Hepatocyte (in vitro differentiated cells): ENCODE measurements around the gene ADAMTSL5. TPM values are rescaled to one million over a fixed set of nuclear protein-coding genes. Genes with fewer than 3 reads are reported as not detected.
"Not testable (repeated sequence)": the region's sequence is repeated elsewhere in the genome, so short reads cannot be mapped to it uniquely, and the experiment has no call there.

Experiments used
- DNase-seq: peaks from one replicate; pipeline ENCODE4 v3.0.0-alpha.2; 2016; ENCODE audit warnings: low spot score
- H2AFZ ChIP-seq: fragments of 200-600 bp; sonication (generic); 2 replicates; pipeline ENCODE4 v1.6.0; 2016; ENCODE audit warnings: antibody characterized with exemption, mild to moderate bottlenecking
- H3K27ac ChIP-seq: fragments of 200-600 bp; sonication (generic); 2 replicates; pipeline ENCODE4 v1.5.1; 2016; ENCODE audit warnings: mild to moderate bottlenecking
- H3K27me3 ChIP-seq: fragments of 200-600 bp; sonication (generic); 2 replicates; pipeline ENCODE4 v1.6.1; 2016
- H3K36me3 ChIP-seq: fragments of 200-600 bp; sonication (generic); replicated peaks from 2 replicates; pipeline ENCODE4 v1.5.1; 2016; ENCODE audit warnings: low read depth; ENCODE audit not compliant: insufficient read depth
- H3K4me1 ChIP-seq: fragments of 200-600 bp; sonication (generic); 2 replicates; pipeline ENCODE4 v1.5.1; 2016; ENCODE audit warnings: mild to moderate bottlenecking, moderate library complexity; ENCODE audit not compliant: insufficient read depth
- H3K4me2 ChIP-seq: fragments of 200-600 bp; sonication (generic); 2 replicates; pipeline ENCODE4 v1.6.0; 2016
- H3K4me3 ChIP-seq: fragments of 200-600 bp; sonication (generic); 2 replicates; pipeline ENCODE4 v1.5.1; 2016; ENCODE audit warnings: mild to moderate bottlenecking
- H3K79me2 ChIP-seq: fragments of 200-600 bp; sonication (generic); 2 replicates; pipeline ENCODE4 v1.6.0; 2017; ENCODE audit warnings: mild to moderate bottlenecking
- H3K9me2 ChIP-seq: fragments of 200-600 bp; sonication (generic); replicated peaks from 2 replicates; pipeline ENCODE4 v1.6.0; 2017; ENCODE audit warnings: mild to moderate bottlenecking; ENCODE audit not compliant: insufficient read depth
- H3K9me3 ChIP-seq: fragments of 200-600 bp; sonication (generic); 2 replicates; pipeline ENCODE4 v1.5.1; 2016; ENCODE audit warnings: low read depth, mild to moderate bottlenecking
- H4K20me1 ChIP-seq: fragments of 200-600 bp; sonication (generic); 2 replicates; pipeline ENCODE4 v1.6.0; 2016; ENCODE audit warnings: mild to moderate bottlenecking; ENCODE audit not compliant: insufficient read depth, poor library complexity, severe bottlenecking
- CTCF ChIP-seq: fragments of 200-600 bp; sonication (generic); IDR thresholded peaks from 2 replicates; pipeline ENCODE4 v1.5.1; 2016; ENCODE audit warnings: antibody characterized with exemption, mild to moderate bottlenecking; ENCODE audit not compliant: poor library complexity
- EZH2 ChIP-seq: fragments of 200-600 bp; sonication (generic); IDR thresholded peaks from 2 replicates; pipeline ENCODE4 v1.6.1; 2016; ENCODE audit warnings: antibody characterized with exemption, mild to moderate bottlenecking, borderline replicate concordance
- EZH2phosphoT487 ChIP-seq: fragments of 200-600 bp; sonication (generic); IDR thresholded peaks from one replicate; pipeline ENCODE4 v1.6.1; 2018; ENCODE audit warnings: antibody characterized with exemption, mild to moderate bottlenecking, low read depth, moderate library complexity; ENCODE audit not compliant: unreplicated experiment, severe bottlenecking
- WGBS: methylation state at CpG from one replicate; pipeline ENCODE4 v1.1.6; 2016; ENCODE audit warnings: low lambda C conversion rate; ENCODE audit errors: missing lambda C conversion rate; 5-methylcytosine and 5-hydroxymethylcytosine counted together
- polyA plus RNA-seq: library from polyadenylated mRNA; unstranded; fragments of >200 nt; fragmentation: Nextera tagmentation; extraction: Ambion mirVana; gene quantifications from 2 replicates; pipeline ENCODE4 v1.2.1, GENCODE V29; 2016
- total RNA-seq: library from RNA; depleted of rRNA; stranded (reverse); fragments of >200 nt; gene quantifications from 2 replicates; pipeline ENCODE4 v1.2.3, GENCODE V29; 2014

ADAMTSL5 gene
- total and polyA plus RNA-seq, 2 experiments from 2014 or later = 8.3 to 45.5 TPM

- TF ChIP-seq CTCF = no peak
- TF ChIP-seq EZH2phosphoT487 = no peak
- no peak for TF ChIP-seq EZH2
- no peak overlapping the region for H2AFZ ChIP-seq
- no peaks in the 10 kb centered on the region for H3K9me2 ChIP-seq
- no peak for DNase-seq
- no peaks in the 10 kb centered on the region for H3K36me3 ChIP-seq
- no peaks in the 10 kb centered on the region for H3K9me3 ChIP-seq
- 76% methylated on average over 10 of the region's 10 CpGs for WGBS
- H4K20me1 ChIP-seq = no peaks in the 10 kb centered on the region
- no peaks in the 10 kb centered on the region for H3K4me1 ChIP-seq
- H3K27ac ChIP-seq = no peak overlapping the region
- H3K27me3 ChIP-seq = peaks cover 28% of the 10 kb centered on the region
- no peaks in the 10 kb centered on the region for H3K79me2 ChIP-seq
- no peak overlapping the region for H3K4me3 ChIP-seq
- no peak overlapping the region for H3K4me2 ChIP-seq
Measured at GRCh38 chr19:1522061-1522460, 9.2 kb upstream of the ADAMTSL5 start.

GRCh38 chr19:1521636-1522035 is 8.8 kb upstream of the ADAMTSL5 start:
- Histone ChIP-seq H3K4me1 (no peaks in the 10 kb centered on the region), H2AFZ (no peak overlapping the region), H3K9me3 (no peaks in the 10 kb centered on the region), H3K27ac (no peak overlapping the region), H3K27me3 (peaks cover 28% of the 10 kb centered on the region), H3K79me2 (no peaks in the 10 kb centered on the region), H3K9me2 (no peaks in the 10 kb centered on the region), H4K20me1 (no peaks in the 10 kb centered on the region), H3K36me3 (no peaks in the 10 kb centered on the region), H3K4me3 (no peak overlapping the region), H3K4me2 (no peak overlapping the region)
- no peak for TF ChIP-seq CTCF
- no peak for TF ChIP-seq EZH2
- no peak for TF ChIP-seq EZH2phosphoT487
- DNase-seq = no peak
- WGBS = 87% methylated on average over 10 of the region's 14 CpGs

GRCh38 chr19:1520203-1520780 is 7.5 kb upstream of the ADAMTSL5 start:
- WGBS = 87% methylated on average over 16 of the region's 17 CpGs
- no peak overlapping the region for H3K4me2 ChIP-seq
- H3K27ac ChIP-seq = no peak overlapping the region
- H3K79me2 ChIP-seq = no peaks in the 10 kb centered on the region
- peaks cover 22% of the 10 kb centered on the region for H3K27me3 ChIP-seq
- no peak for DNase-seq
- H3K9me2 ChIP-seq = no peaks in the 10 kb centered on the region
- TF ChIP-seq EZH2 (no peak), CTCF (no peak), EZH2phosphoT487 (no peak)
- no peaks in the 10 kb centered on the region for H3K4me1 ChIP-seq
- no peaks in the 10 kb centered on the region for H3K9me3 ChIP-seq
- H2AFZ ChIP-seq = no peak overlapping the region
- H4K20me1 ChIP-seq = no peaks in the 10 kb centered on the region
- H3K36me3 ChIP-seq = no peaks in the 10 kb centered on the region
- no peak overlapping the region for H3K4me3 ChIP-seq

GRCh38 chr19:1519802-1520201 is 7.0 kb upstream of the ADAMTSL5 start:
- not testable (repeated sequence) for H3K27ac ChIP-seq, H3K4me1 ChIP-seq, H3K4me2 ChIP-seq, H3K4me3 ChIP-seq, H2AFZ ChIP-seq, H3K9me3 ChIP-seq, H3K79me2 ChIP-seq, H3K36me3 ChIP-seq, H4K20me1 ChIP-seq, DNase-seq, H3K9me2 ChIP-seq
- peaks cover 17% of the 10 kb centered on the region for H3K27me3 ChIP-seq
- 94% methylated on average over 8 of the region's 8 CpGs for WGBS
